GM21360 (cell line): ENCODE results near the gene PAF1.

Source experiments
- ATAC-seq: cut with Tn5 transposase; IDR thresholded peaks from one replicate; pipeline ENCODE4 v1.9.1; 2021; ENCODE audit warnings: mild to moderate bottlenecking, moderate library complexity; ENCODE audit not compliant: unreplicated experiment

Gene PAF1

GRCh38 chr19:39406656-39407409, 15.9 kb upstream of the PAF1 start, which contains the start of gene ZFP36:
Gene ZFP36 (plus strand): TSS chr19:39406847. CDS start chr19:39406905, 58 bp downstream.
- peak; percentile 19 for ATAC-seq

DNA sequence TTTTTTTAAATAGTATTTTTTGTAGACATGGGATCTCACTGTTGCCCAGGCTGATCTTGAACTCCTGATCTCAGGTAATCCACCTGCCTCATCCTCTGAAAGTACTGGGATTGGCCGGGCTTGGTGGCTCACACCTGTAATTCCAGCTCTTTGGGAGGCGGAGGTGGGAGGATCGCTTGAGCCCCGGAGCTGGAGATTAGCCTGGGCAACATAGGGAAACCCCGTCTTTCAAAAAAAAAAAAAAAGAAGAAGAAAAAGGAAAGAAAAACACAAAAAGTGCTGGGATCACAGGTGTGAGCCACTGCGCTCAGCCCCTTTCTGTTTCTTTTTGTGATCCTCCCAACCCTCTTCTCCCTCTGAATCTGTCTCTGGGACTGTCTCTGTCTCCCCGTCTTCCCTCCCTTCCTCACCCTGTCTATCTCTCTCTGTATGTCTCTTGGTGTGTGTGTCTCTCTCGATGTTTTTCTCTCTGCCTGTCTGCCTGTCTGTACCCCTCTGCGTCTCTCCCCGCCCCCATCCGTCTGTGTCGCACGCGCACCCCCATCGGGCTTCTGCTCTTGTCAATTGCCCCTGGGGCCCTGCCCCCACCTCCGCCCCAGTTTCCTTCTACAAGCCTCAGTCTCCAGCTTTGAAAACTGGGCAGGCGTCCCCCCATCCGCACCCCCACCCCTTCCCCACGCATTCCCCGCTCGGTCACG, 15.2 kb upstream of the PAF1 start:
- ATAC-seq, result no peak

- no peak for ATAC-seq
Measured at GRCh38 chr19:39405261-39405957, 14.5 kb upstream of the PAF1 start.

DNA sequence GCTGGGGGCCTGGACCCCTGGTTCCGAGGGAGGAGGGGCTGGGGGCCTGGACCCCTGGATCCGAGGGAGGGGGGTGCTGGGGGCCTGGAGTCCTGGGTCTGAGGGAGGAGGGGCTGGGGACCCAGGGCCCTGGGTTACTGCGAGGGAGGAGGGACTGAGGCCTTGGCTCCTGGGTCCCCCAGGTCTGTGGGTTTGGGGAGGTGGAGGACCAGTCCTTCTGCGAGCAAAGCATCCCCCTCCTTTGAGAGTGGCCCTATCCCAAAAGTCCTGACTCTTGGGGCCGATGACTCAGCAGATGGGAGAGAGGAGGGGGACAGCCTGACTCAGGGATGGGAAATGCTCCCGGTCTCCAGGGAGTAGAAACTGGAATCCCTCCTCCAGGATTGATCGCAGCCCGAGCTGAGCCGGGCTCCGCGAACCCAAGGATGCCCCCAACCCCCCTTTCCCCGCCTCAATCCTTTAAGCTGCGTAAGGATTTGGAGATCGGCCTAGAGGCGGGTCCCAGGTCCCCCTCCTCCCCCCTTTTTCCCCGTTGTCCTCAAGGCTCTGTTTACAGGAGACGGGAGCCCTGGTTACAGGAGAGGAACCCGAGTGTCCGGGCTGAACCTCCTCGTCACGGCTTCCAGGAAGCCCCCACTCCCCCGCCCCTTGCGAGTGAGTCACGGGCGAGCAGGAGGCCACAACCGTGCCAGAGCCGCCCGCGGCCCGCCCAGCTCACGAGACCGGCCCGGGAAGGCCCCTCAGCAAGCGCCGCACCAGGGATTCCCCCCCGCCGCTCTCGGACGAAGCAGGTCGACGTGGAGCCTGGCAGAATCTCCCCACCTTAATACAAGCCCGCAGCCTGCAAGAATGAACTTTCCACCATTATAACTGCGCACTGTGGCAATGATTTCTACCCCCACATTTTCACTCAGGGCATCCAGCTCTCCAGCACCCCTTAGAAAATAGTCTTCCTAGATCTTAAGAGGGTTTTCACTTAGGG, 12.7 kb upstream of the PAF1 start:
- ATAC-seq, result peak; percentile 32

- peak; percentile 24 for ATAC-seq
Measured at GRCh38 chr19:39402346-39403300, 11.7 kb upstream of the PAF1 start.

- ATAC-seq, result peak; percentile 1
Measured at GRCh38 chr19:39401549-39402345, 10.8 kb upstream of the PAF1 start.

GRCh38 chr19:39401070-39401548, 10.2 kb upstream of the PAF1 start:
- no peak for ATAC-seq

GRCh38 chr19:39400061-39400460, 9.2 kb upstream of the PAF1 start:
- no peak for ATAC-seq

GRCh38 chr19:39399668-39400050, 8.8 kb upstream of the PAF1 start:
- ATAC-seq, result no peak

DNA sequence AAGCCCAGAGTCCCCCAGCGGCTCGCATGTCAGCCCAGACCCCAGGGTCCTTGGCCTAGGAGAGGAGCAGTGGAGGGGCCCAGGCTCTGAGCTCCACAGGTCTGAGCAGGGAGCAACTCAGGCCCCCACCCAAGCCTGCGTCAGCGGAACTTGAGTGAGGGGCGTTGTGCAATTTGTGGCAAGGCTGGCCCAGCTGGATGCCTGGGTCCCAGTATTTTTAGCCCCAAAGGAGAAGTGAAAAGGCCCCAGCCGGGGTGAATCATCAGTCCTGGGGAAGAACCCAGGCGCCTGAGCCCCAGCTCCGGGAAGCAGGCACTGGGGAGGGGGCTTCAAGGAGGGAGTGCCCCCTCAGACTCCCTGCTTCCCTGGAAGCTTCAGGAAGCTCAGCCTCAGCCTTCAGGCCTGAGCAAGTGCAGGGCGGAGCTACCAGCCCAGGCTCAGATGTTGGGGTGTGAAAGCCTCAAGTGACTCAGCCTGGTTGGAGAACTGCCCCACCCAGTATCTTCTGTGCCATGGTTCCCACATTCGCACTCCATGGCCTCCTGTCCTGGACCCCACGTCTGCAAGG, 7.5 kb upstream of the PAF1 start:
- no peak for ATAC-seq

DNA sequence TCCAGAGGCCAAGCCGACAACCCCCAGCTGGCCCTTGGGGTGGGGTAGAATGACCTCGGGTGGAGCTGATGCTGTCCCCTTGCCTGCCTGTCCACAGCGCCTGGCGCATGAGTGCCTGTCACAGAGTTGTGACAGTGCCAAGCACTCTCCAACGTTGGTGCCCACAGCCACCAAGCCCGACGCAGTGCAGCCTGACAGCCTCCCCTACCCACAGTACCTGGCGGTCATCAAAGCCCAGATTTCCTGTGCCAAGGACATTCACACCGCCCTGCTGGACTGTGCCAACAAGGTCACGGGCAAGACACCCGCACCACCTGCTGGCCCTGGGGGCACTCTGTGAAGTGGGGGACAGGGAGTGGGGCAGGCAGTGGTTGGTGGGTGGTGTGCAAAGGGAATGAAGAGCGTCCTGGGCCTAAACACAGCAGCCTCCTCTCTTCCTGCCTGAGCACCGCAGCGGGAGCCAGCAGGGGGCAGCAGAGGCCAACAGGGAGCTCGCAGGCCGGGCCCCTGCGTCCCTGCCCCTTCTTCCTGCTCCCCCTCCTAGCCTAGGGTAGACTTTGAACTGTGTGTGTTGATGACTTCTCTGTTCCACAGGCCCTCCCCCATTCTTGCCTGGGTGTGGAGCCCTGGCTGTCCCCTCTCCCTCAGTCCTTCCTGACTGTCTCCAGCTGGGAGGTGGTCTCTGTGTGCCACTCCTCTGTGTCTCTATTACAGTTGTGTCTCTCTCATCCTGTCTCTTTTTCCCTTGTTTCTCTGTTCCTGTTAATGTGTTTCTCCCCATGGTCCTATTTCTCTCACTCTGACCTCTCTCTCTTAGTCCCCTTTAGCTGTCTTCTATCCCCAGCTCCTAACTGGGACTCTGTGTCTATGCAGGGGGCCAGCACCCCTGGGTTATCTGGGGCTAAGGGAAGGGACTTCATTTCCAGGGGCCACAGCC, 6.7 kb upstream of the PAF1 start:
- ATAC-seq, result no peak

- no peak for ATAC-seq
Measured at GRCh38 chr19:39390451-39390750, 505 bp downstream of the PAF1 start.

GRCh38 chr19:39389631-39390414, 1.1 kb downstream of the PAF1 start:
- ATAC-seq, result no peak

DNA sequence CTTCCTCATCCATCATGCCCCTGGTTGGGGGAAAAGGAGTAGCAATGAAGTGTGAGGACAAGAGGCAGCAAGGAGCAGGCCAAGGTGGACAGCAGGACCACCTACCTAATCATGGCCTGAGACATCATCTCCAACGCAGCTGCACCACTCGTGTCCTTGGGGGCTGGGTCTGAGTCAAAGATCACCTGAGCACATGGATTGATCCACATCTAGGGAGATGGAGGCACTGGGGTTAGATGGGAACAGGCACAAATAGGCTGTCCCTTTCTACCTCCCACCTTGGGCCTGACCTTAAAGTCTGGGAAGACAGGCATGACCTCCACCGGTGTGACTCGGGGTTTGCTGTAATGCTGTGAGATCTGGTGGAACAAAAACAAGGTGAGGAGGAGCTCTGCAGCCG, 2.2 kb downstream of the PAF1 start:
- no peak for ATAC-seq

GRCh38 chr19:39386557-39386956, 4.3 kb downstream of the PAF1 start:
- ATAC-seq, result no peak

DNA sequence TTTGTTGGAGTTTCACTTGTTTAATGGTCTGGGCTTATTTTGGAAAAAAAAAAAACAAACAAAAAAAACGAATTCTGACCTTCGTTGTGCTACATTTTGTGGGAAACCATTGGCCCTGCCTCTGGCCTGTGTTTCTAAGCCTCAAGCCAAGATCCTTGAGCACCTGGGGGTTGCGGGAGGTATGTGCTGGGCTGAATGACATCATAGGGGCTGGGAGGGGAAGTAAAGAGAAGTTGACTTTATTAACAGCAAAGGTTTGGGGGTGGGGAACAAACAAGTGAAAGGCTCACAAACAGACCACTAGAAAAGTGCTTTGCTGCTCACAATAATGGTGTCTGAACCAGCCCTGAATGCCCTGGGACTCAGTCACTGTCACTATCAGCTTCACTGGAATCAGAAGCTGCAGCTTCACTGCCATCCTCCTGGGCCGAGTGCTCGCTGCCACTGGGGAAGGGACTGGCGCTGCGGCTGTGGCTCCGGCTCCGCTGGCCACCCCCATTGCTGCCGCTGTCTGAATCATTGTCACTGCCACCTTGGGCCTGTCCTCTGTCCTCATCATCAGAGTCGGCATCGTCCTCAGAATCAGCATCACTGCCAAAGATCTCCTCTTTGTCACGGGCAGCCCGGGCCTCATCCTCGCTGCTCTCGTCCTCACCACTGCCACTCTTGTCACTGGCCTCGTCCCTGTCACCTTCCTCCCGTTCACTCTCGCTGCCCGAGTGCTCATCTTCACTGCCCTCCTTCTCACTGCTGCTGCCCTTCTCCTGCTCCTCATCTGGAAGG, 5.1 kb downstream of the PAF1 start:
- no peak for ATAC-seq
